ENCODE measurements around the gene NFKB2.

- TF ChIP-seq EZH2 (IDR thresholded peaks at IDR 0.05; ENCODE audit: borderline replicate concordance, low read length) (no peak), CTCF (IDR thresholded peaks at IDR 0.05; ENCODE audit: low read length) (no peak)
These were observed 5.3 kb downstream of the NFKB2 start for GRCh38 chr10:102400598-102401341.

Data from OCI-LY1 (cell line).